Measurements from ENCODE around the gene BEND2.

- no peak for TF ChIP-seq CTCF (IDR thresholded peaks at IDR 0.05; ENCODE audit: control extremely low read depth in 1 of 3, insufficient read depth in 1 of 3, low read depth in 1 of 3, low read length in 3 of 3)
- TF ChIP-seq EZH2 (IDR thresholded peaks at IDR 0.05; ENCODE audit: low read depth, low read length, severe bottlenecking) = no peak
- no peak for TF ChIP-seq NANOG (IDR thresholded peaks at IDR 0.05; ENCODE audit: insufficient read depth, low read depth, low read length, poor library complexity, severe bottlenecking)
- no peak for TF ChIP-seq ZNF274 (IDR thresholded peaks at IDR 0.05; ENCODE audit: borderline replicate concordance, extremely low read depth, low read length)
- TF ChIP-seq SP1 (IDR thresholded peaks at IDR 0.05; ENCODE audit: low read depth, low read length) = no peak
These were observed 69.5 kb downstream of the BEND2 start for GRCh38 chrX:18151157-18151556.

Measured in H1 (cell line).